ENCODE measurements around the gene SDK1.
"Not testable (repeated sequence)": the region's sequence is repeated elsewhere in the genome, so short reads cannot be mapped to it uniquely, and the experiment has no call there.

Gene SDK1

GRCh38 chr7:4201566-4201965 lies 900.5 kb downstream of the SDK1 start:
- DNase-seq: no peak

DNA sequence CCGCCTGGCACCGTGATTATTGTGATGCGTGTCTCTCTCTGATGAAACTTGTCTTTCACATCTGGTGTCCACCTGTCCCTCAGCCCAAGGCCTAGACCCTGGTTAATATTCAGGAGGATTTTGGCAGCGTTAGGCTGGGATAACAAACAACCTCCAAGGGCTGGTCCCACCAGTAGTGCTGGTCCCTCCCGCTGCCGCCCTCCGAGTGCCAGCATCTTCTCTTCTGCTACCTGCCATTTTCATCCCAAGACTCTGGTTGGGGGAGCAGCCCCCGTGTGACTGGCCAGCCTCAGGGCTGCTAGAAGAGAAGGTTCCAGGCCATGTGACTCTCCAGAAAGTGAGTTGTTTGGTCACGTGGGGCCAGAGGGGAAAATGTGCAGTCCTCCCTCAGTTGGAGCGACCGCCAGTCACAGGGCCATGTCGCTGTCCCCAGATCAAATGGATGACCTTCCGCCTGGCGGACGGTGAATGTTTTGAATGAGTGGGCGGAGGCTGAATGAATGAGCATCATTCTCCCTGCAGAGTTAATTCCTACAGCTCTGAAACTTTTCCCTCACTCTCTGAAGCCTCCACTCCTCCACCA lies 901.2 kb downstream of the SDK1 start:
- DNase-seq: no peak

DNA sequence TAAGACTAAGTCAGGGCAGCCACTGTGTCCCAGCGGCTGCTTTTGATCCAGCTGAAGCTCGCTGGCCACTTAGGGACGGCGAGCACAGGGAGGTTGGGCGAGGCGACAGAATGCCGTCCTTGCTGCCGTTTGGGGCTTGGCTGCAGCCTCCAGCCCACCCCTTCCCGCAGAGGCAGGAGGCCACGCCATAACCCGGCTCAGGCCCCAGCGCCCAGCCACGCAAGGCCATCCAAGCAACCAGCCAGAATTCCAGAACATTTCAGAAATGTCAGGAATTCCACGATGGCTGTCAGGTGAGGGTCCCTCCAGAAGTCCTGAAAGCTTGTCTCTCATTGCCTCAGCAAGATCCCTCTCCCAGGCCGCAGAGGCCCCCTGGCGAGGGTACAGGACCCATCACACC lies 901.9 kb downstream of the SDK1 start:
- DNase-seq: no peak

- DNase-seq: no peak
Observed at GRCh38 chr7:4203626-4204512, 902.8 kb downstream of the SDK1 start.

- DNase-seq: peak; percentile 38
Observed at GRCh38 chr7:4204513-4205165, 903.6 kb downstream of the SDK1 start.

DNA sequence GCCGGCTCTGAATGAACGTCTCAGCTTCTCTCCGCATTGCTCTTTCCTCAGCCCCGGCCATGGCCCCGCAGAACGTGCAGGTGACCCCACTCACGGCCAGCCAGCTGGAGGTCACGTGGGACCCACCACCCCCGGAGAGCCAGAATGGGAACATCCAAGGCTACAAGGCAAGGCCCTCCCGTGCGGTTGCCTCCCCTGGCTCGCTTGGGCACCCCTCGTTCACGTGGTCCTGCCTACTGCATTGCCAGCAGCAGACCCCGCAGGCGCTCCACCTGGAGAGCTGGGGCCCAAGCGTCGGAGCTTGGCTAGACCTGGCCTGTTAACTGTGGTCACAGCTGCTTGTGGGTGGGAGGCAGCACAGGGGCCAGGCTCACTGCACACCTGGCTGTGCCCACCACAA lies 904.8 kb downstream of the SDK1 start:
- no peak for DNase-seq

GRCh38 chr7:4207011-4207410 lies 906.0 kb downstream of the SDK1 start:
- no peak for DNase-seq

DNA sequence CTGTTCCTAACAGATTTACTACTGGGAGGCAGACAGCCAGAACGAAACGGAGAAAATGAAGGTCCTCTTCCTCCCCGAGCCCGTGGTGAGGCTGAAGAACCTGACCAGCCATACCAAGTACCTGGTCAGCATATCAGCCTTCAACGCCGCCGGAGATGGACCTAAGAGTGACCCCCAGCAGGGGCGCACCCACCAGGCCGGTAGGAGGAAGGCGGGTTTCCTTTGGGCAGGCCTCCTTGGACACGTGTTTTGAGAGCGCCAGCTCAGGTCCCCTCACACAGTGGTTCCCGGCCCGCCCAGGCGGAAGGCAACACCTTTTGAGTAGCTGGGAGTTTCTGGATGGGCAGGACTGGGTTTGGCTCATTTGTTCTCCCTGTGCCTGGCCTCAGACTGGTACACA lies 907.0 kb downstream of the SDK1 start:
- no peak for DNase-seq

DNA sequence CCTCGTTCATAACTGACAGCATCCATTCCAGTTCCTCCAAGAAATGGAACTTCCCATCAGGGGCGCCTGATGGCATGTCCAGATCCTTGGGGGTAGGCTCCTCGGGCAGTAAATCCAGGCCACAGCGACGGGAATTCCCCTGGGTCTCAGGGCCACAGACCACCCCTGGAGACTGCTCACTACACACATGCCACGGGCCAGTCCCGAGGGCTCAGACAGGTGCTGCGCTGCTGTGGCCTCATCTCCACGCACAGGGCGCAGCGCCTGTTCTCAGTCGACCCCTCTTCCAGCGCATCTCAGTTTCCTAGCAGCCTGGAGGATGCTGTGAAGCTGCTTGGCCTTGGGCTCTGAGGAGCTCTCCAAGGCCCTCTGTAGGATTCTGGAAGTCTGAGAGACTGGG lies 907.5 kb downstream of the SDK1 start:
- no peak for DNase-seq

DNA sequence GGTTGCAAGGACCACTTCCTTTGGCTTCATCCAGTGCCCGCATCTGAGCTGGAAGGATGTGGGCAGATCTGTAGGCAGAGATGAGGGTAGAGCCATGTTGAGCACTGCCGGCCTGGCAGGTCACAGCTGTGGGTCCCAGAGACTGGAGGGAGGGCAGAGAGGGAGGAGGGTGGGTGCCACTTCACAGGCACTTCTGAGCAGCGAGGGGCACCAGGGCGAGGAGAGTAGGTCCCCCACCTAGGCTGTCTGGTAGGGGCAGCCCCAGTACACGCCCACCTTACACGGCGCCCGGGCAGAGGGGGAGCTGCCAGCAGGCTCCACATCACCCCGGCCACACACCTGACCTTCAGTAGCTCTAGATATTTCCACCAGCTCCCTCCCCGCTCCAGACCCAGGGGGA lies 908.1 kb downstream of the SDK1 start:
- DNase-seq: no peak

GRCh38 chr7:4209966-4210365 lies 908.9 kb downstream of the SDK1 start:
- DNase-seq: no peak

DNA sequence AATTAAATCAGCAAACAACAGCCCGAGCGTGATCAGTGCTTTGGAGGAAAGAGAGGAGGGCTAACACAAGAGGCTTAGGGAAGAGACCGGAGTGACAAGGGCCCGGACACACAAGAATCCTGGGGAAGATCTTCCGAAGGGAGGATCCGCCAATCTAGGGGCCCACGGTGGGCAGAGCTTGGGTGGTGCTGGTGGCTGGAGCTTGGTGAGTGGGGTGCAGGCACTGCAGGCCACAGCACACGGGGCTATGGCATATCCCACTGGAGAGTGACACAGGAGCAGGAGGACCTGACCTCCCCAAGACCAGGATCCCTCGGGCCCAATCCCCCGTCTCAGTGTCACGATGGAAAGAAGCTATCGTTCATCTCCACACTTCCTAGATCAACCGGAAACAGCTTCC lies 909.8 kb downstream of the SDK1 start:
- DNase-seq: no peak

- DNase-seq: no peak
Observed at GRCh38 chr7:4211261-4211660, 910.2 kb downstream of the SDK1 start.

- no peak for DNase-seq
Observed at GRCh38 chr7:4212376-4212775, 911.3 kb downstream of the SDK1 start.

DNA sequence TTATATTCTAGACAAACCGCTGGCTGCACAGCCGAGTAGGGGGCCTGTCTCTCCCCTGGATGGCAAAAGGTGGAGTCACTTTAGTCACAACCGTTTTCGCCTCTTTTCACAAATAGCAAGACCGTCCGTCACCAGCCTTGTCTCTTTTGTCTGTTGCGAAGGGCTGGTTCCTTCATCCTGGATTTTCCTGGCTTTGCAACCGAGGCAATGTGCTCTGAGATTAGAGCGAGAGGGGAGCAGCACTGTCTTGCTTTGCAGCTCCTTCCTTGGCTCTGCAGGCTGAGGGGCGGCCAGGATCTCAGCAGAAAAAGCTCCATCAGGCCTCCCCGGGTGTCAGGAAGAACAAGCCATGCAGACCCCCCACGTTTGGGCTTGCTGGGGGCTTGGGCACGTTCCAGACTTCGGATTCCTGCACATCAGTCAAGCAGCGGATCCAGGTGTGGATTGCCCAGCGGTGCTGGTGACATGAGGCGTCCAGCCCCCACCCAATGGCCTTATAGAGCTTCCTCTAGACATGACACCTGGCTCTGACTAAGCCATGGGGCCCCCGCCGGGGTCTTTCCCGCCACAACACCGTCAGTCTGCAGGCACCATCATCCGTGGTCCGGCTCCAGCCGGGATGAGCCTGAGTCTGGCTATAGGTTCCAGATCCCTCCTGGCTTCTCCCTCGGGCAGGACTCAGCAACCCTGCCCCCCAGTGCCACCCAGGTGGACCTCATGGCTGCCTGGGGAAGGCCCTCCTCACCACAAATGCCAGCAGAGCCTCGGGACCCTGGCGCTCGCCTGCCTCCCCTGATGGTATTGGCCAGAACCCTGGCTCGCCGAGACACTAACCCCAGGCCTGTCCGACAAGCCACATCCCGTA lies 913.5 kb downstream of the SDK1 start:
- DNase-seq: no peak

DNA sequence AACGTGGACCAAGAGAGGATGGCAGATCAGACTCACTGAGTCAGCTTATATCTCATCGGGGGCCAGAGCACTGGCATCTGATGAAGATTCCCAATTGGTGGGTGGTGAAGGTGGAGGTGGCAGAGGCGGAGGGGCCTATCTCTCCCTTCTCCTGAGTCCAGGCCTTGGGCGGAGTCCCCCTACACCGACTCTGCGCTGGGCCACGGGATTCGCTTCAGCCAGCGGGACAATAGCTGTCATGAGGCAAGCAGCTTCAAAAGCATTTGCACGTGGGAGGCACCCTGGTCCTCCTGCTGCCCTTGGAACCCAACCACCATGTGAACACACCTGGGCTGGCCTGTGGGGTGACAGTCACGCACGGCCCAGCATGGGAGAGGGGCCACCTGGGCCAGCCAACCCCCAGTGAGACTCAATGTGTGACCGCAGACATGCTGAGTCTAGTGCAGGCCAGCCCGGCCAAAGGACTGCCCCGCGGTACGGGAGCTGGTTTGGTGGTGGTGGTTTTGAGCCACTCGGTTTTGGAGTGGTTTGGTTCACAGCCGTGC lies 914.2 kb downstream of the SDK1 start:
- no peak for DNase-seq

- no peak for DNase-seq
Observed at GRCh38 chr7:4216016-4216415, 915.0 kb downstream of the SDK1 start.

GRCh38 chr7:4217126-4217660 lies 916.1 kb downstream of the SDK1 start:
- not testable (repeated sequence) for DNase-seq

- no peak for DNase-seq
Observed at GRCh38 chr7:4218481-4218880, 917.4 kb downstream of the SDK1 start.

- no peak for DNase-seq
Observed at GRCh38 chr7:4220011-4220410, 919.0 kb downstream of the SDK1 start.

- no peak for DNase-seq
Observed at GRCh38 chr7:4221043-4221442, 920.0 kb downstream of the SDK1 start.

DNA sequence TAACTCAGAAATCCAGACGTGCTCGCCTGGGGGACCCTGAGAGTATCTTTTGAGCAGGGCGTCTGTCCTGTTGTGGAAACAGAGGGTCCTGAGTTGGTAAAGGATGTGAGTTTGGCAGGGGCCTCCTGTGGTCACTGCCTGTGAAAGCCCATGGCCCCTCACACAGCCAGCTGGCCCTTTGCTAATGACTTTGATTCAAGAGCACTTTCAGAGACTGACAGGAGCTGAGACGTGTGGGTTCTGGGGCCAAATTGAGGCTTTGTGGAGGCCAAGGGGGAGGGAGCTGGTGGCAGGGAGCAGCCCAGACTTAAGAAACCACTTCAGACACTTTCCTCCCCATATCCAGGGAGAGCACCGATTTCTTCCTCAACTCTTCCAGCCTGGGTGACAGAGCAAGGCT lies 921.6 kb downstream of the SDK1 start:
- DNase-seq: no peak

DNA sequence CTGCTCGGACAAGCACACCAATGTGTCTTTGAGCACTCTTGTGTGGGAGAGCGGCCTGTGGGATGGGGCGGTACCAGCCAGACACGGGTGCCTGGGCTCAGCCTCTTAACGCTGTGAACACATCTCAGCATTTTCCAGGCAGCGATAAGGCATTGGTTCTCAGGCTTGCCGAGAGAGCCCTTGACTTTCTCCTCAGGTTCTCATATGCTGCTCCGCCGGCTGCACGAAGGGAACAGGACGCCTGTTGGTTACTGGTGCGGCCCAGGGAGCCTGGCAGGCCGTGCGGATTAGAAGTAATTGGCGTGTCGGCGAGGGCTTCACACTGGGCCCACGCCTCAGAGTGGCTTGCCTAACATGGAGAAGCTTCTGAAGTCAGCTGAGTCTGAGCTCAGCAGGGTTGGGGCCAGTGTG lies 924.3 kb downstream of the SDK1 start:
- DNase-seq: no peak

Measured in stimulated activated CD4-positive, alpha-beta T cell treated with anti-CD3 and anti-CD28 coated beads, Interleukin-12 subunit alpha, Interleukin-12 subunit beta, amount 100 ng/mL, for 4 hours (primary cell).